Astrocyte (in vitro differentiated cells and primary cell): ENCODE measurements around the gene POLE3. TPM values are rescaled to one million over a fixed set of nuclear protein-coding genes. Genes with fewer than 3 reads are reported as not detected.

Experiments used
- DNase-seq: peaks from one replicate; pipeline ENCODE4 v3.0.0-alpha.2; 2010; ENCODE audit warnings: low read depth
- FAIRE-seq: peaks from 2 replicates; lab custom pipeline; 2011; peaks lifted over from hg19 to GRCh38; lab: Jason Lieb, UNC
- H2AFZ ChIP-seq: 2 replicates; pipeline ENCODE4 v1.6.0; 2012; ENCODE audit warnings: low read depth, low read length, inconsistent platforms
- H3K27ac ChIP-seq: 2 replicates; pipeline ENCODE4 v1.5.1; 2011; ENCODE audit warnings: low read depth, low read length, inconsistent platforms
- H3K27me3 ChIP-seq: 2 replicates; pipeline ENCODE4 v1.6.0; 2011; ENCODE audit warnings: low read length, inconsistent platforms; ENCODE audit not compliant: insufficient read depth
- H3K36me3 ChIP-seq: 2 replicates; pipeline ENCODE4 v1.5.1; 2011; ENCODE audit warnings: low read length, inconsistent platforms; ENCODE audit not compliant: insufficient read depth
- H3K4me1 ChIP-seq: 2 replicates; pipeline ENCODE4 v1.5.1; 2011; ENCODE audit warnings: low read length, inconsistent platforms; ENCODE audit not compliant: insufficient read depth
- H3K4me2 ChIP-seq: 2 replicates; pipeline ENCODE4 v1.6.0; 2012; ENCODE audit warnings: low read length, inconsistent platforms
- H3K4me3 ChIP-seq: 2 replicates; pipeline ENCODE4 v1.5.1; 2011; ENCODE audit warnings: low read depth, mild to moderate bottlenecking, low read length, inconsistent platforms; ENCODE audit not compliant: insufficient read depth
- H3K79me2 ChIP-seq: 2 replicates; pipeline ENCODE4 v1.6.0; 2012; ENCODE audit warnings: mild to moderate bottlenecking, low read length, inconsistent platforms; ENCODE audit not compliant: insufficient read depth
- H3K9ac ChIP-seq: 2 replicates; pipeline ENCODE4 v1.6.0; 2012; ENCODE audit warnings: mild to moderate bottlenecking, low read length, inconsistent platforms
- H3K9me3 ChIP-seq: 2 replicates; pipeline ENCODE4 v1.5.1; 2012; ENCODE audit warnings: low read depth, mild to moderate bottlenecking, low read length, inconsistent platforms; ENCODE audit not compliant: insufficient read depth
- H4K20me1 ChIP-seq: 2 replicates; pipeline ENCODE4 v1.6.0; 2012; ENCODE audit warnings: low read length, inconsistent platforms; ENCODE audit not compliant: insufficient read depth
- H3K27ac Mint-ChIP-seq: one replicate; pipeline ENCODE4 v1.8.0; 2021; ENCODE audit warnings: mild to moderate bottlenecking, mixed read lengths; ENCODE audit not compliant: unreplicated experiment
- H3K27me3 Mint-ChIP-seq: one replicate; pipeline ENCODE4 v1.8.0; 2021; ENCODE audit warnings: low read depth, mixed read lengths; ENCODE audit not compliant: unreplicated experiment
- H3K36me3 Mint-ChIP-seq: one replicate; pipeline ENCODE4 v1.8.0; 2021; ENCODE audit warnings: low read depth, mixed read lengths; ENCODE audit not compliant: unreplicated experiment
- H3K4me1 Mint-ChIP-seq: one replicate; pipeline ENCODE4 v1.8.0; 2021; ENCODE audit warnings: low read depth, mixed read lengths; ENCODE audit not compliant: unreplicated experiment
- H3K4me3 Mint-ChIP-seq: one replicate; pipeline ENCODE4 v1.8.0; 2021; ENCODE audit warnings: mild to moderate bottlenecking, moderate library complexity, mixed read lengths; ENCODE audit not compliant: unreplicated experiment
- H3K9me3 Mint-ChIP-seq: one replicate; pipeline ENCODE4 v1.8.0; 2021; ENCODE audit warnings: mild to moderate bottlenecking, mixed read lengths; ENCODE audit not compliant: unreplicated experiment
- EZH2 ChIP-seq: IDR thresholded peaks from 2 replicates; pipeline ENCODE4 v1.6.1; 2012; ENCODE audit warnings: mild to moderate bottlenecking, low read length, inconsistent platforms; ENCODE audit not compliant: insufficient read depth
- total RNA-seq: library from RNA; stranded (reverse); gene quantifications from 2 replicates; pipeline ENCODE4 v1.2.1, GENCODE V29; 2021
- TF ChIP-seq, protein P1 (sequence below): IDR thresholded peaks from 2 replicates; pipeline ENCODE4 v1.5.1; 2011; ENCODE audit warnings: low read depth, mild to moderate bottlenecking, inconsistent platforms, low read length, moderate library complexity; ENCODE audit not compliant: insufficient read depth

POLE3 gene
- total RNA-seq, 1 donor from 2014 or later: 36.6 TPM

DNA sequence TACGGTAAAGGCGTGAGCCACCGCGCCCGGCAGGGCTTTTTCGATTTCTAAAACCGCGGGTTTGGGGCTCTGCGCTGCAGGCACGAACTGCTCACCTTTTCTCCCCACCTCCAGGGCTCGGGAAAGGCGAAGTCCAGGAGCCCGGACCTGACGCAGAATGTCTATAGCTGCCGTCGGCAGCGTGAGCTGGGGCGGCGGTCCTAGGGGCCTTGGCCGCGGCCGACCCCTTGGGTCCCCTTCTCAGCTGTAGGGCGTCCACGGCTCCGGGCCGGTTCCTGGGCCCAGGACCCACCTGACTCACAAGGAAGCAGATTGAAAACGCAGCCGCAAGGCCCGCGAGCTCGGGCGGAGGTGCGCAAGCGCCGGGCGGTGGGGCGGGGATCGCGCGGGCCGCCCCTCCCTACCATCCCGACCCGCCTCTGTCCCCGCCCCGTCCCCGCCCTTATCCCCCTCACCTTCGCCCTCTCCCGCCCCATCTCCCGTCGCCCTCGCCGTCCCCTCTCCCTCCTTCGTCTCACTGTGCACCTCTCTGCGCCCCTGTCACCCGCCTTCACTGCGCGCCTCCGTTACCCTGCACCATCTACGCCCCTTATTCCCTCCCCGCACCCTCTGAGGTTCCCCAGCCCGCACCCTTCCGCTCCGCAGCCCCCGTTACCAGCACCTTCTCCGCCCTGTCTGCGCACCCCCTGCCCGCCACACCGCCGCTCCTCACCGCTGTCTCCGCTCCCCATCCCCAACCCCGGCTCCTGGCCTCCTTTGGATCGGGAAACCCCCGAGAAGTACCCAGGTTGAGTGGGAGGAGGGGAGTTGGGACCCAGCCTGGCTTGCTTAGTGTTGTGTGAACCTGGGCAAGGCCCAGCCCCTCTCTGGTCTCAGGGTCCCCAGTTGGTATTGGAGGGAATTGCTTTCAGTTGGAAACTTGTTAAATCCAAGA, 33.6 kb downstream of the POLE3 start, which contains the start of gene HDHD3:
HDHD3 (minus strand) TSS at position 353 of the 934 bp plus-strand sequence. CDS start 2,632 bp downstream, outside the sequence.
- Histone ChIP-seq H3K79me2 (no peaks in the 10 kb centered on the region), H3K9me3 (no peaks in the 10 kb centered on the region), H3K4me2 (peak within 1 kb of the TSS; percentile 97), H4K20me1 (peaks cover 11% of the 10 kb centered on the region), H3K4me3 (peak within 1 kb of the TSS; percentile 86), H2AFZ (peak within 1 kb of the TSS; percentile 99), H3K4me1 (peaks cover 6% of the 10 kb centered on the region), H3K27me3 (no peaks in the 10 kb centered on the region), H3K27ac (peak within 1 kb of the TSS; percentile 19), H3K9ac (peak within 1 kb of the TSS; percentile 88), H3K36me3 (no peaks in the 10 kb centered on the region)
- TF ChIP-seq, protein P1, sequence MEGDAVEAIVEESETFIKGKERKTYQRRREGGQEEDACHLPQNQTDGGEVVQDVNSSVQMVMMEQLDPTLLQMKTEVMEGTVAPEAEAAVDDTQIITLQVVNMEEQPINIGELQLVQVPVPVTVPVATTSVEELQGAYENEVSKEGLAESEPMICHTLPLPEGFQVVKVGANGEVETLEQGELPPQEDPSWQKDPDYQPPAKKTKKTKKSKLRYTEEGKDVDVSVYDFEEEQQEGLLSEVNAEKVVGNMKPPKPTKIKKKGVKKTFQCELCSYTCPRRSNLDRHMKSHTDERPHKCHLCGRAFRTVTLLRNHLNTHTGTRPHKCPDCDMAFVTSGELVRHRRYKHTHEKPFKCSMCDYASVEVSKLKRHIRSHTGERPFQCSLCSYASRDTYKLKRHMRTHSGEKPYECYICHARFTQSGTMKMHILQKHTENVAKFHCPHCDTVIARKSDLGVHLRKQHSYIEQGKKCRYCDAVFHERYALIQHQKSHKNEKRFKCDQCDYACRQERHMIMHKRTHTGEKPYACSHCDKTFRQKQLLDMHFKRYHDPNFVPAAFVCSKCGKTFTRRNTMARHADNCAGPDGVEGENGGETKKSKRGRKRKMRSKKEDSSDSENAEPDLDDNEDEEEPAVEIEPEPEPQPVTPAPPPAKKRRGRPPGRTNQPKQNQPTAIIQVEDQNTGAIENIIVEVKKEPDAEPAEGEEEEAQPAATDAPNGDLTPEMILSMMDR: no peak
- no peak for TF ChIP-seq EZH2
- Mint-ChIP-seq H3K27me3 (no peaks in the 10 kb centered on the region), H3K4me3 (peak within 1 kb of the TSS; percentile 85), H3K4me1 (peaks cover 9% of the 10 kb centered on the region), H3K27ac (peak within 1 kb of the TSS; percentile 34), H3K9me3 (no peaks in the 10 kb centered on the region), H3K36me3 (no peaks in the 10 kb centered on the region)
- DNase-seq (peak; percentile 50), FAIRE-seq (no peak)

DNA sequence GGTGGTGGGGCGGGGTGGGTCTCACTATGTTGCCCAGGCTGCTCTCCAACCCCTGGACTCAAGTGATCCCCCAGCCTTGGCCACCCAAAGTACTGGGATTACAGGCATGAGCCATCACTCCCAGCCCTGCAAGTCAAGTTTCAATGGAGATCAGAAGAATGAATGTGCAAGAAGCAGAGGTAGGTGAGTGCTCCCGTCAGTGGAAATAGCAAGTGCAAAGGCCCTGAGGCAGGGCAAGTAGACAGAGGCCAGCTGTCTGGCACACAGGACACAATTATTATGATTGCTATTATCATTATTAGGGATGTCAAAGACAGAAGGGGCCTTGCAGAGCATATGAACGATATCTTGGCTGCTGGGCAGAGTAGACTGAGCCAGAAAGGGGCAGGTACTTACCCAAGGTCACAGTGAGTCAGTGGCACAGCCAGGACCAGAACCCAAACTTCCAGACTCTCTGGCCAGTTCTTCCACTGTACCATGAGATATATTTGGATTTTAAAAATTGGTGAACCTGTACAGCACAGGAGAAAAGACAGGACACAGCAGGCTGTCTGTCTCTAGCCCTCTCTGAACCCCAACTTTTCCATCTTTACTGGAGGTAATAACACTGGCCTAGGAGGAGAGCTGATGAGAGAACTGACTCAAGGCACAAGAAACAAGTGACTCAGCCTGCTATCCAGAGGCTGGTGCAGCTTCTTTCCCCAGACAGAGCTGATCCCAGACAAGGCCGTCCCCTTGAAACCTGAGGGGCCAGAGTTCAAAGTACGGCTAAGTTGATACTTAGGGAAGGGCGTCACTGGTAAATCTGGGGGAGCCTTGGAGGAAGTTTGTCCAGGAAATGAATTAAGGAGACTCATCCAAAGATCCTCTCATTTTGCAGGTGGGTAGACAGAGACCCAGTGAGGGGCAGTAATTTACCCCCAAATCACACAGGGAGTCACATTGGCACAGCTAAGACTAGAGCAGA, 35.1 kb downstream of the POLE3 start:
- TF ChIP-seq, protein P1: no peak
- TF ChIP-seq EZH2: no peak
- H3K4me3 ChIP-seq: no peak overlapping the region
- DNase-seq (no peak), FAIRE-seq (no peak)
- no peaks in the 10 kb centered on the region for H3K36me3 Mint-ChIP-seq
- H3K9me3 ChIP-seq: no peaks in the 10 kb centered on the region
- peaks cover 6% of the 10 kb centered on the region for H3K4me1 ChIP-seq
- no peak overlapping the region for H3K27ac ChIP-seq
- H2AFZ ChIP-seq: no peak overlapping the region
- peak overlapping the region; percentile 85 for H3K4me3 Mint-ChIP-seq
- no peaks in the 10 kb centered on the region for H3K36me3 ChIP-seq
- H3K4me2 ChIP-seq: peak overlapping the region; percentile 97
- H3K4me1 Mint-ChIP-seq: peaks cover 6% of the 10 kb centered on the region
- no peaks in the 10 kb centered on the region for H3K27me3 ChIP-seq
- no peaks in the 10 kb centered on the region for H3K79me2 ChIP-seq
- peaks cover 11% of the 10 kb centered on the region for H4K20me1 ChIP-seq
- no peaks in the 10 kb centered on the region for H3K27me3 Mint-ChIP-seq
- peak overlapping the region; percentile 34 for H3K27ac Mint-ChIP-seq
- H3K9ac ChIP-seq: no peak overlapping the region
- H3K9me3 Mint-ChIP-seq: no peaks in the 10 kb centered on the region
